ENCODE measurements around the gene STK25.
A peak's percentile ranks its signal among the peaks of the same experiment; 100 is the strongest.

STK25 gene

GRCh38 chr2:241481687-241482086 lies 26.7 kb downstream of the STK25 start:
- WGBS, 2 donors (ENCODE audit: extremely low coverage in 2 of 2, insufficient read length in 2 of 2, insufficient replicate concordance in 1 of 2), result no CpG with 5 or more reads among the region's 1 CpG
- Histone ChIP-seq H2BK15ac (ENCODE audit: low read length) (no peak overlapping the region), H3K27me3 (ENCODE audit: control insufficient read depth in 3 of 3, insufficient read depth in 3 of 3, low read depth in 1 of 3, low read length in 3 of 3) (no peaks in the 10 kb centered on the region), H3K4me3 (ENCODE audit: low read length in 2 of 2) (no peak overlapping the region), H3K18ac (ENCODE audit: low read length) (no peak overlapping the region), H3K9ac (ENCODE audit: low read depth, low read length, poor library complexity) (no peak overlapping the region), H3K4ac (ENCODE audit: low read length) (no peak overlapping the region), H3K79me1 (ENCODE audit: low read depth, low read length) (no peaks in the 10 kb centered on the region), H3K4me2 (ENCODE audit: insufficient read depth, low read length, poor library complexity, severe bottlenecking) (no peak overlapping the region), H2BK120ac (ENCODE audit: low read depth, low read length) (no peak overlapping the region), H4K91ac (ENCODE audit: low read depth, low read length, poor library complexity) (no peak overlapping the region), H3K27ac (replicated peaks; ENCODE audit: low read length) (no peak overlapping the region), H2AFZ (ENCODE audit: low read length) (no peak overlapping the region), H2AK5ac (ENCODE audit: low read depth, low read length) (no peak overlapping the region), H3K23ac (ENCODE audit: low read depth, low read length, poor library complexity) (no peak overlapping the region), H3K14ac (ENCODE audit: low read length) (no peak overlapping the region), H2BK5ac (ENCODE audit: low read length) (no peak overlapping the region), H3K4me1 (ENCODE audit: control insufficient read depth in 2 of 2, insufficient read depth in 1 of 2, low read depth in 1 of 2, low read length in 2 of 2) (peaks cover 4 to 6% of the 10 kb centered on the region in 2 donors), H3K36me3 (replicated peaks in 1 of 2; ENCODE audit: control insufficient read depth in 2 of 2, insufficient read depth in 2 of 2, low read length in 2 of 2) (no peaks in the 10 kb centered on the region), H3K9me3 (replicated peaks in 1 of 2; ENCODE audit: control insufficient read depth in 2 of 2, insufficient read depth in 1 of 2, low read depth in 1 of 2, low read length in 2 of 2) (peaks cover 0 to 2% of the 10 kb centered on the region in 2 donors), H2BK12ac (ENCODE audit: low read length) (no peak overlapping the region), H4K8ac (ENCODE audit: low read depth, low read length) (no peak overlapping the region)
- DNase-seq (ENCODE audit: low spot score), result no peak

- H4K91ac ChIP-seq (ENCODE audit: low read depth, low read length, poor library complexity), result no peak overlapping the region
- peaks cover 4 to 6% of the 10 kb centered on the region in 2 donors for H3K4me1 ChIP-seq (ENCODE audit: control insufficient read depth in 2 of 2, insufficient read depth in 1 of 2, low read depth in 1 of 2, low read length in 2 of 2)
- no peak overlapping the region for H2AK5ac ChIP-seq (ENCODE audit: low read depth, low read length)
Observed at GRCh38 chr2:241479026-241479898, 29.1 kb downstream of the STK25 start.

GRCh38 chr2:241478166-241478565 lies 30.2 kb downstream of the STK25 start:
- DNase-seq (ENCODE audit: low spot score), result no peak
- Histone ChIP-seq H2AFZ (ENCODE audit: low read length) (no peak overlapping the region), H3K4ac (ENCODE audit: low read length) (no peak overlapping the region), H2BK5ac (ENCODE audit: low read length) (no peak overlapping the region), H3K27ac (replicated peaks; ENCODE audit: low read length) (no peak overlapping the region), H3K18ac (ENCODE audit: low read length) (no peak overlapping the region), H3K9me3 (replicated peaks in 1 of 2; ENCODE audit: control insufficient read depth in 2 of 2, insufficient read depth in 1 of 2, low read depth in 1 of 2, low read length in 2 of 2) (no peaks in the 10 kb centered on the region), H2AK5ac (ENCODE audit: low read depth, low read length) (no peak overlapping the region), H2BK120ac (ENCODE audit: low read depth, low read length) (no peak overlapping the region), H3K23ac (ENCODE audit: low read depth, low read length, poor library complexity) (no peak overlapping the region), H2BK12ac (ENCODE audit: low read length) (no peak overlapping the region), H3K36me3 (replicated peaks in 1 of 2; ENCODE audit: control insufficient read depth in 2 of 2, insufficient read depth in 2 of 2, low read length in 2 of 2) (no peaks in the 10 kb centered on the region), H3K4me2 (ENCODE audit: insufficient read depth, low read length, poor library complexity, severe bottlenecking) (no peak overlapping the region), H3K79me1 (ENCODE audit: low read depth, low read length) (no peaks in the 10 kb centered on the region), H3K4me1 (ENCODE audit: control insufficient read depth in 2 of 2, insufficient read depth in 1 of 2, low read depth in 1 of 2, low read length in 2 of 2) (peaks cover 4 to 6% of the 10 kb centered on the region in 2 donors), H3K4me3 (ENCODE audit: low read length in 2 of 2) (no peak overlapping the region), H3K14ac (ENCODE audit: low read length) (no peak overlapping the region), H2BK15ac (ENCODE audit: low read length) (no peak overlapping the region), H3K9ac (ENCODE audit: low read depth, low read length, poor library complexity) (no peak overlapping the region), H4K91ac (ENCODE audit: low read depth, low read length, poor library complexity) (no peak overlapping the region), H3K27me3 (ENCODE audit: control insufficient read depth in 3 of 3, insufficient read depth in 3 of 3, low read depth in 1 of 3, low read length in 3 of 3) (no peaks in the 10 kb centered on the region), H4K8ac (ENCODE audit: low read depth, low read length) (no peak overlapping the region)
- WGBS, 2 donors (ENCODE audit: extremely low coverage in 2 of 2, insufficient read length in 2 of 2, insufficient replicate concordance in 1 of 2), result no CpG with 5 or more reads among the region's 8 CpGs

More at GRCh38 chr2:241479026-241479898, 29.1 kb downstream of the STK25 start:
- no peaks in the 10 kb centered on the region for H3K27me3 ChIP-seq (ENCODE audit: control insufficient read depth in 3 of 3, insufficient read depth in 3 of 3, low read depth in 1 of 3, low read length in 3 of 3)
- no peak for DNase-seq (ENCODE audit: low spot score)
- no peaks in the 10 kb centered on the region for H3K79me1 ChIP-seq (ENCODE audit: low read depth, low read length)
- H3K23ac ChIP-seq (ENCODE audit: low read depth, low read length, poor library complexity), result no peak overlapping the region
- H2BK5ac ChIP-seq (ENCODE audit: low read length), result no peak overlapping the region
- no peak overlapping the region for H4K8ac ChIP-seq (ENCODE audit: low read depth, low read length)
- no peak overlapping the region for H2BK12ac ChIP-seq (ENCODE audit: low read length)
- H3K9me3 ChIP-seq (replicated peaks in 1 of 2; ENCODE audit: control insufficient read depth in 2 of 2, insufficient read depth in 1 of 2, low read depth in 1 of 2, low read length in 2 of 2), result no peaks in the 10 kb centered on the region
- H3K4ac ChIP-seq (ENCODE audit: low read length), result no peak overlapping the region
- no peaks in the 10 kb centered on the region for H3K36me3 ChIP-seq (replicated peaks in 1 of 2; ENCODE audit: control insufficient read depth in 2 of 2, insufficient read depth in 2 of 2, low read length in 2 of 2)
- no peak overlapping the region for H3K4me2 ChIP-seq (ENCODE audit: insufficient read depth, low read length, poor library complexity, severe bottlenecking)
- H2BK120ac ChIP-seq (ENCODE audit: low read depth, low read length), result no peak overlapping the region
- no peak overlapping the region for H3K18ac ChIP-seq (ENCODE audit: low read length)
- no peak overlapping the region for H3K27ac ChIP-seq (replicated peaks; ENCODE audit: low read length)
- no CpG with 5 or more reads among the region's 18 CpGs for WGBS, 2 donors (ENCODE audit: extremely low coverage in 2 of 2, insufficient read length in 2 of 2, insufficient replicate concordance in 1 of 2)
- H3K9ac ChIP-seq (ENCODE audit: low read depth, low read length, poor library complexity), result peak overlapping the region; percentile 9
- no peak overlapping the region for H2AFZ ChIP-seq (ENCODE audit: low read length)
- peak overlapping the region; percentile 47 for H3K14ac ChIP-seq (ENCODE audit: low read length)
- H2BK15ac ChIP-seq (ENCODE audit: low read length), result no peak overlapping the region
- H3K4me3 ChIP-seq (ENCODE audit: low read length in 2 of 2), result peak overlapping the region in 1 of 2 donors; percentile 9

- no peak overlapping the region for H3K9ac ChIP-seq (ENCODE audit: low read depth, low read length, poor library complexity)
- H3K4me1 ChIP-seq (ENCODE audit: control insufficient read depth in 2 of 2, insufficient read depth in 1 of 2, low read depth in 1 of 2, low read length in 2 of 2), result no peaks in the 10 kb centered on the region
- no peak overlapping the region for H2BK5ac ChIP-seq (ENCODE audit: low read length)
- no peak overlapping the region for H2AK5ac ChIP-seq (ENCODE audit: low read depth, low read length)
- WGBS, 2 donors (ENCODE audit: extremely low coverage in 2 of 2, insufficient read length in 2 of 2, insufficient replicate concordance in 1 of 2), result no CpG with 5 or more reads among the region's 3 CpGs
- no peak overlapping the region for H3K4me3 ChIP-seq (ENCODE audit: low read length in 2 of 2)
- no peak overlapping the region for H2BK15ac ChIP-seq (ENCODE audit: low read length)
- H2AFZ ChIP-seq (ENCODE audit: low read length), result no peak overlapping the region
- no peak overlapping the region for H2BK120ac ChIP-seq (ENCODE audit: low read depth, low read length)
- H3K4ac ChIP-seq (ENCODE audit: low read length), result no peak overlapping the region
- H3K23ac ChIP-seq (ENCODE audit: low read depth, low read length, poor library complexity), result no peak overlapping the region
- no peak overlapping the region for H4K91ac ChIP-seq (ENCODE audit: low read depth, low read length, poor library complexity)
- no peak overlapping the region for H3K14ac ChIP-seq (ENCODE audit: low read length)
- no peak for DNase-seq (ENCODE audit: low spot score)
- H3K27ac ChIP-seq (replicated peaks; ENCODE audit: low read length), result no peak overlapping the region
- H2BK12ac ChIP-seq (ENCODE audit: low read length), result no peak overlapping the region
- no peaks in the 10 kb centered on the region for H3K36me3 ChIP-seq (replicated peaks in 1 of 2; ENCODE audit: control insufficient read depth in 2 of 2, insufficient read depth in 2 of 2, low read length in 2 of 2)
- no peaks in the 10 kb centered on the region for H3K27me3 ChIP-seq (ENCODE audit: control insufficient read depth in 3 of 3, insufficient read depth in 3 of 3, low read depth in 1 of 3, low read length in 3 of 3)
- H3K4me2 ChIP-seq (ENCODE audit: insufficient read depth, low read length, poor library complexity, severe bottlenecking), result no peak overlapping the region
- no peak overlapping the region for H3K18ac ChIP-seq (ENCODE audit: low read length)
- H3K79me1 ChIP-seq (ENCODE audit: low read depth, low read length), result no peaks in the 10 kb centered on the region
- H3K9me3 ChIP-seq (replicated peaks in 1 of 2; ENCODE audit: control insufficient read depth in 2 of 2, insufficient read depth in 1 of 2, low read depth in 1 of 2, low read length in 2 of 2), result peaks cover 0 to 4% of the 10 kb centered on the region in 2 donors
- H4K8ac ChIP-seq (ENCODE audit: low read depth, low read length), result no peak overlapping the region
Observed at GRCh38 chr2:241475267-241475666, 33.1 kb downstream of the STK25 start.

Measured in neuronal stem cell (in vitro differentiated cells).